Right atrium auricular region (tissue), 2 donors: Measurements from ENCODE around the gene MAP2K7. TPM values are rescaled to one million over a fixed set of nuclear protein-coding genes. Genes with fewer than 3 reads are reported as not detected.
"Not testable (repeated sequence)": the region's sequence is repeated elsewhere in the genome, so short reads cannot be mapped to it uniquely, and the experiment has no call there.

Source experiments
- DNase-seq: peaks from one replicate; pipeline ENCODE4 v3.0.0-alpha.2; 2019; ENCODE audit warnings: low spot score
- H3K27ac ChIP-seq, 2 donors: fragments of 200-600 bp; sonication (generic); 1 replicate in 1 of 2; 2 replicates in 1 of 2; pipeline ENCODE4 v1.5.1; 2016 to 2019
- H3K27me3 ChIP-seq, 2 donors: fragments of 200-600 bp; sonication (generic); one replicate each; pipeline versions ENCODE4 v1.5.1 to v1.6.0; 2017 to 2019
- H3K36me3 ChIP-seq: fragments of 200-600 bp; sonication (generic); one replicate; pipeline ENCODE4 v1.5.1; 2016
- H3K4me1 ChIP-seq, 2 donors: fragments of 200-600 bp; sonication (generic); one replicate each; pipeline versions ENCODE4 v1.5.1 to v1.6.0; 2017 to 2019
- H3K4me3 ChIP-seq, 2 donors: fragments of 200-600 bp; sonication (generic); 1 replicate in 1 of 2; 2 replicates in 1 of 2; pipeline ENCODE4 v1.5.1; 2017 to 2019; ENCODE audit warnings: mild to moderate bottlenecking in 1 of 2, moderate library complexity in 1 of 2
- H3K9me3 ChIP-seq, 2 donors: fragments of 200-600 bp; sonication (generic); one replicate each; pipeline ENCODE4 v1.5.1; 2019
- total RNA-seq, 2 donors: library from RNA; depleted of rRNA; stranded (reverse); fragments of >200 nt; gene quantifications; one replicate each; pipeline ENCODE4 v1.1.0, GENCODE V29; 2016
- TF ChIP-seq, protein P1 (sequence below), 2 donors: fragments of 200-600 bp; sonication (generic); IDR thresholded peaks; one replicate each; pipeline ENCODE4 v1.5.1; 2019; ENCODE audit warnings: antibody characterized with exemption in 2 of 2

MAP2K7 gene
- total RNA-seq, 2 donors from 2014 or later = 12.0 to 14.4 TPM

DNA sequence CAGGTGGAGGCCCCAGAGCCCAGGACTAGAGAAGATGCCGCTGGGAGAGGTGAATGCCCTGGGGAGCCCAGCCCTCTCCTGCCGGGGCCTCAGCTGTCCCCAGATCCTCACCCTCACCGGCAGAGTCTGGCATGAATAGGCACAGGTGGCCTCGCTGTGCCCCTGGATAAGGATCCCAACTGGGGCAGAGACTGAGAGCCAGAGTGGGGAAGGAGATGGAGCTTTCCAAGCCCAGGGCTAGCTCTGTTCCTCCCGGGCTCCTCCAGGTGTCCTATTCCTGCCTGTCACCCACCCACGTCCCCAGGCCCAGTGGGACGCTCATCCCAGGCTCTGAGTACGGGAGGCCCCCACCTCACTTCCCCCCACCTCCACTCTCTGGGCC is 46.0 kb upstream of the MAP2K7 start:
- Histone ChIP-seq H3K4me3 (no peak overlapping the region), H3K27me3 (no peaks in the 10 kb centered on the region), H3K9me3 (no peaks in the 10 kb centered on the region), H3K4me1 (peaks cover 0 to 20% of the 10 kb centered on the region in 2 donors), H3K36me3 (no peaks in the 10 kb centered on the region), H3K27ac (no peak overlapping the region)
- TF ChIP-seq, protein P1, sequence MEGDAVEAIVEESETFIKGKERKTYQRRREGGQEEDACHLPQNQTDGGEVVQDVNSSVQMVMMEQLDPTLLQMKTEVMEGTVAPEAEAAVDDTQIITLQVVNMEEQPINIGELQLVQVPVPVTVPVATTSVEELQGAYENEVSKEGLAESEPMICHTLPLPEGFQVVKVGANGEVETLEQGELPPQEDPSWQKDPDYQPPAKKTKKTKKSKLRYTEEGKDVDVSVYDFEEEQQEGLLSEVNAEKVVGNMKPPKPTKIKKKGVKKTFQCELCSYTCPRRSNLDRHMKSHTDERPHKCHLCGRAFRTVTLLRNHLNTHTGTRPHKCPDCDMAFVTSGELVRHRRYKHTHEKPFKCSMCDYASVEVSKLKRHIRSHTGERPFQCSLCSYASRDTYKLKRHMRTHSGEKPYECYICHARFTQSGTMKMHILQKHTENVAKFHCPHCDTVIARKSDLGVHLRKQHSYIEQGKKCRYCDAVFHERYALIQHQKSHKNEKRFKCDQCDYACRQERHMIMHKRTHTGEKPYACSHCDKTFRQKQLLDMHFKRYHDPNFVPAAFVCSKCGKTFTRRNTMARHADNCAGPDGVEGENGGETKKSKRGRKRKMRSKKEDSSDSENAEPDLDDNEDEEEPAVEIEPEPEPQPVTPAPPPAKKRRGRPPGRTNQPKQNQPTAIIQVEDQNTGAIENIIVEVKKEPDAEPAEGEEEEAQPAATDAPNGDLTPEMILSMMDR (IDR thresholded peaks at IDR 0.05) = no peak
- no peak for DNase-seq

DNA sequence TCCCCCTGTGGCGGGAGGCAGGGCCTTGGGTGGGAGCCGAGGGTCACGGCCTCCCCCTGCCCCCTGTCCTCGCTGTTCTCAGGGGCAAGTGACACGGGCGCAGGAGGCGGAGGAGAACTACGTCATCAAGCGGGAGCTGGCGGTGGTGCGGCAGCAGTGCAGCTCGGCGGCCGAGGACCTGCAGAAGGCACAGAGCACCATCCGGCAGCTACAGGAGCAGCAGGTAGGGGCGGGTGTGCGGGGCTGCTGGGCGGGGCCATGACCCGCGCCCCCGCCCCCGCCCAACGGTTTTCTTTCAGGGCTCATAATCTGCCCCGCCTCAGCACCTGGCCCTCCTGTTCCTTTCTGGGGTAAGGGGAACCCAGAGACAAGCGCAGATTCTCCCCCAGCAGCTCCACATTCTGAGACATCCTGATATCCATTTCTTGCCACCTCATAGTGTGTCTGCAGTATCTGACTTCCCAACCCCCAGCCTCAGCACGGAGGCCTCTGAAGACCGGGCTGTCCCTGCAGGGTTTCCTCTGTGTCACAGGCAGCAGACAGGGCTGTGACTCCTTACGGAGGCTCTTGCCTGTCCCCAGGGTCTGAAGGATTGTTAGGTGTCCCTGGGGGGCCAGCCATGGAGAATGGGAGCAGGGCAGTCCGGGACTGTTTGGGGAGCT is 45.4 kb upstream of the MAP2K7 start:
- Histone ChIP-seq H3K4me3 (no peak overlapping the region), H3K27me3 (no peaks in the 10 kb centered on the region), H3K9me3 (no peaks in the 10 kb centered on the region), H3K36me3 (no peaks in the 10 kb centered on the region), H3K27ac (no peak overlapping the region), H3K4me1 (peaks cover 0 to 21% of the 10 kb centered on the region in 2 donors)
- TF ChIP-seq, protein P1 (IDR thresholded peaks at IDR 0.05) = no peak
- DNase-seq = no peak

DNA sequence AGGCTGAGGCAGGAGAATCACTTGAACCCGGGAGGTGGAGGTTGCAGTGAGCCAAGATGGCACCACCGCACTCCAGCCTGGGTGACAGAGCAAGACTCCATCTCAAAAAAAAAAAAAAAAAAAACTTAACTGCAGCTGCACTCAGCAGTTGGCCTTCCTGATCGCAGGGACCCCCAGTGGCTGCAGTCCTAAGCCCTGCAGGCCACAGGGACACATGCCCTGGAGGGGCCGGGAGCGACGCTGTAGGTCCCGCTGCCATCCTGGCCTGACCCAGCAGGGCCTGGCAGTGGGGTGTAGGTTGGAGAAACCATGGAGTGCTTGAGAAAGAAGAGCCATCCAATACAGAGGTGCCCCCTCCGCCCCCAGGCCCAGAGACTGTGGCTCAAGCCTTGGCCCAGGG is 44.6 kb upstream of the MAP2K7 start:
- not testable (repeated sequence) for H3K27ac ChIP-seq, H3K9me3 ChIP-seq, H3K27me3 ChIP-seq, DNase-seq, H3K36me3 ChIP-seq, H3K4me3 ChIP-seq
- H3K4me1 ChIP-seq = peaks cover 0 to 21% of the 10 kb centered on the region in 2 donors

DNA sequence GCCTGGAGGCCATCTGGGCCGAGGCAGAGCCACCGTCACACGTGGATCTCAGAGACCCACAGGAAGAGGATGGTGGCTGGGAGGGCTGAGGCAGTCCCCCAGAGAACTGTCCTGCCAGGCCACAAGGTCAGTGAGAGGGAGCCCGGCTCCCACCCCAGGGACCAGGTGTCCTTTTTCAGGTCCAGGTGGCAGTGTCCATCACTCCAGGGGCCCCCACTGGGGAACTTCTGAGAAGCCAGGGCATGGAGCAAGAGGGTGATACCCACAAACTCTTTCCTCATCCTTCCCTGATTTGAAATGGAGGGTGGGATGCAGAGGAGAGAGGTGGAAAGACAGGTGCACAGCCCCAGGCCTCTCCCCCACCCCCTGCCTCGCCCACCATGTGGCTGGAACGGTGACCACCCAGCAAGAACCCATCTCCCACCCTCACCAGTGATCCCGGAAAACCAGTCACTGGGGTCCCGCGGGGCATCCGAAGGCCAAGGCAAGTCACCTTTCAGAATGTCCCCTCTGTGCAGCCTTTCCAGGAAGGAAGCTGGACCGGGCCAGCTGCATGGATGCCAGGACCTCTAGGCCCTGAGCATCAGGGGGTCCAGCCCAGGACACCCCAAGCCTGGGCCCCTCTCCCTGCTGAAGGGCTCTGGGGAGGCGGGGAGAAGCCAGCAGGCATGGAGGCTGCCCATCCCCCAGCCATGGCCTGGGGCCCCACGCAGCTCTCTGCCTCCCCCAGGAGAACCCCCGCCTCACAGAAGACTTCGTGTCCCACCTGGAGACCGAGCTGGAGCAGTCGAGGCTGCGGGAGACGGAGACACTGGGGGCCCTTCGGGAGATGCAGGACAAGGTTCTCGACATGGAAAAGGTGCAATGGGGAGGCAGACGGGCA is 43.6 kb upstream of the MAP2K7 start:
- Histone ChIP-seq H3K4me3 (no peak overlapping the region), H3K9me3 (no peaks in the 10 kb centered on the region), H3K4me1 (peaks cover 0 to 21% of the 10 kb centered on the region in 2 donors), H3K36me3 (no peaks in the 10 kb centered on the region), H3K27ac (no peak overlapping the region), H3K27me3 (no peaks in the 10 kb centered on the region)
- no peak for DNase-seq
- TF ChIP-seq, protein P1 (IDR thresholded peaks at IDR 0.05) = no peak

DNA sequence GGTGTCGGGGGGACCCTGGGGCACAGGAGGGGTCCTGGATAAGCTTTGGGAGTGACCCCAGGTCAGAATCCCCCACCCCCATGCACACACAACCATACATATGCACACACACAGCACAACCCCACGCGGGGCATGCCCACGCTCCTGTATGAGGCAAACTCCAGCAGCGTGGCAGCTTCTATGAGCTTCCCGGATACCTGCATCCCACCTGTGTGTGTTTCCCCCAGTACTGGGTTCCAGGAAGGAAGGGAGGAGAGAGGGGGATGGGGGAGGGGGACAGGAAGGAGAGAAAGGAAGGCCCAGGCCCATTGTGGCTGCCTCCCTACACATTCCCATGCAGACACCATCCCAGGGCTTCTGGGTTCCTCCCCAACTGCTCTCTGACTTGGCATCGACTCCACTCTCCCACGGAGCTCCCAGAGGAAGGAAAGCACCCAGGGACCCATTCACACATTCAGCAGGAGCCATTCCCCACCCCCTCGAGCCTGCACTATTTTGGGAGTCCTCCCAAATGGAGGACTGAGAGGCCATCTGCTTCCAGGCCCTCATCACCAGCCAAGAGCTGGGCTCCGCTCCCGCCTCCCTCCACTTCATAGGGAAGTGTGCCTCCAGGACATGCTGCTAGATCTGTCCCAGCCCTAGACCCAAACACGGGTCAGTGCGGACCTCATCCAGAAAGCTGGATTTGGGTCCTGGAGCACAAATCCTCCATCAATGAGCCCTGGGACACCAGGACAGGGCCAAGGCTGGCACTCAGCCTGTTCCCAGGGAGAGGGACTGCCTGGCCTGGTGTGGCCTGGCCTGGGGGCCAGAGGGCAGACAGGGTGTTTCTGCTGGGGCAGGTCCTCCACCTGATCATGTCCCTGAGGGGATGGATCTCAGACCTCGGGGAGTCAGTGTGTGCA is 42.7 kb upstream of the MAP2K7 start:
- Histone ChIP-seq H3K36me3 (no peaks in the 10 kb centered on the region), H3K27me3 (no peaks in the 10 kb centered on the region), H3K4me1 (peaks cover 0 to 21% of the 10 kb centered on the region in 2 donors), H3K9me3 (no peaks in the 10 kb centered on the region), H3K4me3 (no peak overlapping the region), H3K27ac (no peak overlapping the region)
- DNase-seq = no peak
- TF ChIP-seq, protein P1 (IDR thresholded peaks at IDR 0.05) = no peak
